Activated naive CD4-positive, alpha-beta T cell treated with anti-CD3 and anti-CD28 coated beads, Interleukin-2, amount 50 U/mL, for 16 hours (primary cell): ENCODE results near the gene SDHC.
"Not testable (repeated sequence)": the region's sequence is repeated elsewhere in the genome, so short reads cannot be mapped to it uniquely, and the experiment has no call there.

Experiments used
- DNase-seq: peaks from one replicate; pipeline ENCODE4 v3.0.0-alpha.2; 2020

SDHC gene

GRCh38 chr1:161311595-161312181, 2.5 kb upstream of the SDHC start:
- DNase-seq, result no peak

DNA sequence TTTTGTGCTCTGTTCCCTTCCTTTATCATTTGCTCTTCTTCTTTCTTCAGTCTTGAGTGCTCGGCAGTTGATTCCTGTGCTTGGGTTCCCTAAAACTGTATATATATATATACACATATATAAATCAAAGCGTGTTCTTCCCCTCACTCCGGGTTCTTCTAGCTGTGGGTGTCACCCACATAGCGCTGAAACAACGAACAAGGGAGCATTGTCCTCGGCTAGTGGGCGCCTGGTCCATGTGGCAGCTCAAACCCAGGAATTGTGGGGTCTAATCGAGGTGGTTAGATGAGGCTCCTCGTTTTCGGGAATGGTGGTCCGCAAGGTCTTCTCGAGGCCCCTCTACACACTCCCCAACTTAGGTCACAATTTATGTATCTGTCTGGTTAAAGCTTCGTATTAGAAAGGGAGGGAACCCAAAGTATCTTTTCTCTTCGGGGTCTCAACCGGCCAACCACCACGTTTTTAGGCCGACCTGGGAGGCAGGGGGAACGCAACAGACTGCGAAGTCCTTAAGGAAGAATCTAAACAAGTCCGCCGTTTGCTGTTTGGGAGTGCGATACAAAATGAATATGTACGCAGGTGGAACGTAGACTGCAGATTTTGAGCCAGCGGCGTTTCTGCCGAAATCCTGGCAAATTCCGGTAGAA, 504 bp upstream of the SDHC start:
- no peak for DNase-seq

GRCh38 chr1:161315841-161316674, 1.9 kb downstream of the SDHC start:
- not testable (repeated sequence) for DNase-seq

- DNase-seq, result no peak
Observed at GRCh38 chr1:161324020-161324419, 9.8 kb downstream of the SDHC start.

- DNase-seq, result no peak
Observed at GRCh38 chr1:161330346-161330745, 16.2 kb downstream of the SDHC start.

- DNase-seq, result no peak
Observed at GRCh38 chr1:161333166-161333565, 19.0 kb downstream of the SDHC start.

DNA sequence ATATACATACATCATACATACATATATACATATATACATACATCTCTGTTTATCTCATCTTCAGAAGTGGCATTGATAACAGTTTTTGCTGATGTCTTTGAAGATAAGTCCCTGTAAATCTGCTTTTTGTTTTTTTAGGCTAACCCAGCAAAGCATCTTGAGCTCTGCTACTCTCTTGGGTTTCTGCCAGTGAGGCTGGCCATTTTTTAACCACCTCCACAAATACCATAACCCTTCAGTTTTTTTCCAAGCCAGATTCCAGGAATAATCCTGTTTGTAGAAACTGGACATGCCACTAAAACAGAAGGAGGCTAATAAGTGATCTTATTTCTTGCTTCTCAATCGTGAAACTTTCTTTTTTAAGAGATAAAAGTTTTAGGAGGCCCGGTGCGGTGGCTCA, 21.6 kb downstream of the SDHC start:
- no peak for DNase-seq

DNA sequence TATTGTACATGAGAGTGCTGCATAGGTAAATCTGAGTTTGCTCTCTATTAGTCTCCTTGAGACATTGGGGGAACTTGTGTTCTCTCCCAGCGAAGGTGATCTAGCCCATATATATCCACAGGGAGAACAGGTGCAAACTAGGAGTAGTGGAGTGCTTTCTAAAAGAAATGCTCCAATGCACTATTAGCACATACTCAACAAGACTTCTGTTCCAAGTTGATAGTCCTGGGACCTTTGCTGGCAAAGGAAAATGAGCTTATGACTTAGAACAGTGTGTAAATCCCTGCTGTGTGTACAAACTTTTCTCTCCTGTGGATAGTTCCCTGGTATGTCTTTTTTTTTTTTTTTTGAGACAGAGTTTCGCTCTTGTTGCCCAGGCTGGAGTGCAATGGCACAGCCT, 28.0 kb downstream of the SDHC start:
- DNase-seq, result no peak

- no peak for DNase-seq
Observed at GRCh38 chr1:161342821-161343220, 28.6 kb downstream of the SDHC start.

DNA sequence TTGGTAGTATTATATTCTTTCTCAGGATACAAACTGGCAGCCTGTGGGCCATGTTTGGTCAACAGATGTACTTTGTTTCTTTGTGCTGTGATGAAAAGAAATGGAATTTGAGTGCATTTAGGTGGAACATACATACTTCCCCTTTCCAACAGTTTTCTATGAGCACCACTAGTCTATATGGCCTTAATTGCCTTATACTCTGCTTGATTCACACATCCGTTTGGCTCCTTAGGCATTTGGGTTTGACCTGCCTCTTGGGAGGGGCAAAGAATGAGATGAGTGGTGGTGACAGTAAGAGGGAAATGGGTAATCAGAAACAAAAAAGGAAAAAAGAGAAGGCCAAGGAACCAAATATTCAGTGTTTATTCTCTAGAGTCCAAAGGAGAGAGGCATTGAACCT, 36.5 kb downstream of the SDHC start:
- no peak for DNase-seq

- no peak for DNase-seq
Observed at GRCh38 chr1:161351482-161351881, 37.3 kb downstream of the SDHC start.

- no peak for DNase-seq
Observed at GRCh38 chr1:161357073-161357472, 42.9 kb downstream of the SDHC start.

DNA sequence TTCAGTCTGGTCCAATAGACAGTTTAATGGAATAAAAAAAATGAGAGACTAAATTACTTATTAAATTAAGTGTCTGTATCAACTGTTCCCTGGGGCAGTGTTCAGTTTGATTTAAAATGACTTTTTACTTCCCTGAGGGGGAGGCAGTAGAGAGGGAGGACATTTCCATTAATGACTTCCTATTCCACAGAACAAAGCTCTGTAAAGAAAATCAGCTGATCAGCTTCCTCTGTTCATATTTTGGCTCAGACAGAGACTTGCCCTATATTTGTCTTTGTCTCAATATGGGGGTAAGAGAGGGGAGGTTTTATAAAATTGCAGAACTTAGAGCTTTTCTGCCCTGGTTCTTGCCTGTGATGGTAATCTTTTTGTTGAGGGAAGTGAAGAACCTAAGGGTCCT, 45.1 kb downstream of the SDHC start:
- DNase-seq, result no peak

DNA sequence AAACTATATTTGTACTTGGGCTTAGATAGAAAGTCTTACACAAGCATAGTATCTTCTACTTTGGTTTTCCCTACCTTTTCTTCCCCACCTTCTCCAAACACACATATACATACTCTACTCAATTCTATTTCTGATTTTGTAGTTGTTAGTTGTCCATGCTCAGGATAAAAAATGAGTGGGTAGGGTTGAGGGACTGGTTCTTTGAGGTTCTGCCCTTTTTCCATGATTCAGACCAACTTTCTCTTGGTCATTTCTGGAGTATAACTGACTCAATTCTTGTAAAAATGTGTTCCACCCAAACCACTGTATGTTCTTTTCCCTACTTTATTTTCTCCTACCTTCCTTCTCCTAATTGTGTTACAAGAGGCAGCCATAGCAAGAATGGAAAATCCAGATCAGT, 50.2 kb downstream of the SDHC start:
- no peak for DNase-seq

DNA sequence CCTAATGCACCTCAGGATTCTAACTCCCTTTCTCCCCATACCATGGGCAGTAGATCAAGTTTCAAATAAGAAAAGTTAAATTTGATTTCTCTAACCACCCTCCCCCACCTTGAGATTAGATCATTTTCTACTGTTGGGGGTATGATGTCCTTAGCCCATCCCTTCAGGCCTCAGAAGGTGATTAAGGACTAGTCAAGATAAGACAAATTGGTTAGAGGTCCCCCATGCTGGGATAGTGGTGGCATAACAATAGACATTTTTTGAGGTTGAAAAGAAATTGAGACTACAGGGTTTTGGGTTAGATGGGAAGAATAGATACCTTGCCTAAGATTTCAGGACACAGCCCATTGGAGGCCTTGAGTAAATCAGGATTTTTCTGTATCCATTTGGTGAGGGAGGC, 51.0 kb downstream of the SDHC start:
- no peak for DNase-seq

DNA sequence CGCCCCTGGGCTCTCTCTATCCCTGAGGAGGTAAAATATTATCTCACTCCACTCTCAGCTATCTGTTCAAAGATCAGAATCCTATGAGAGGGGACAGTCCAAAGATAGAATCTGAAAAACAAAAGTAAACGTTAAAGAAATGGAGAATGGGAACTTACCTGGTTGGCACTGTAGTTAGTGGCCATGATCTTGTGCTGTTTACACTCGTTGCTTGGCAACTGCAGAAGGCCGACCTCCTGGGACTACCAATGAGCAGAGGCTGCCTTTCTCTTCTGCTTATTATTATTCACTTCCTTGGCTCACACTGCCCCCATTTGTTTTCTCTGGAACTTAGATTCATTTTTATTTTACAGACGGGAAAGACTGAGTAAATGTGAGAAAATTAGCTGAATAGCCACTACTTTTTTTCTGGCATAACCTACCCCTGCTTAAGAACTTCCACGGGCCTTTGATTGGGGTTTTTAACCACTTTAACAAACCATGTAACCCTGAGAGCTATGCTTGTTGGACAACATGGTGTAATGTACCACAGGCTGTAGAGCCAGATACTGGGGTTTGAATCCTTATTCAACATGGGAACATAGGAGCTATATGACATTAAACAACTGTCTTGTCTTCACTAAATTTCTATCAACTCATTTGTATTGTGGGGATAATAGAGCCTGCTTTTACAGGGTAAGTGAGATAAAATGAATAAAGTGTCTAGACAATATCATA, 53.7 kb downstream of the SDHC start, which contains the start of gene CFAP126:
Gene CFAP126, minus strand, starts transcription at position 193 of the 717 bp plus-strand sequence. Its CDS starts 8 bp downstream, at position 185.
- DNase-seq, result no peak

- no peak for DNase-seq
Observed at GRCh38 chr1:161373442-161373841, 59.3 kb downstream of the SDHC start.

- DNase-seq, result no peak
Observed at GRCh38 chr1:161374373-161374772, 60.2 kb downstream of the SDHC start.

- DNase-seq, result no peak
Observed at GRCh38 chr1:161378014-161378413, 63.8 kb downstream of the SDHC start.

DNA sequence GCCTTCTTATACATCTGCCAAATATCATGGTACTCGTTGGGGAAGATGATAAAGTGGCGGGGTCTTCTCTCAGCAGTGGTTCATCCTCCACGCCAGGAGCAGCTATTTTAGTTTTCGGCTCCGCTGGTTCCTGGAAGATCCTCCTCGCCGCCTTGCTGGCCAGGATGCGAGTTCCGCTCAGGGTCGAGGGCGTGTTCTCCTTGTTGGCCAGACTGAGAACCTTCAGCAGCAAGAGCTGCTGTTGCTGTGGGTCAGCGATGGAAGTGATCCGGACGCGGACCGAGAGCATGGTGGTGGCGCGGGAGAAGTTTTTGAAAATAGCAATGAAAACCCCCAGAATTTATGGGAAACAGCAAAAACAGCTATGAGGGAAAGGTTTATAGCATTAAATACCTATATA, 64.9 kb downstream of the SDHC start:
- DNase-seq, result no peak

DNA sequence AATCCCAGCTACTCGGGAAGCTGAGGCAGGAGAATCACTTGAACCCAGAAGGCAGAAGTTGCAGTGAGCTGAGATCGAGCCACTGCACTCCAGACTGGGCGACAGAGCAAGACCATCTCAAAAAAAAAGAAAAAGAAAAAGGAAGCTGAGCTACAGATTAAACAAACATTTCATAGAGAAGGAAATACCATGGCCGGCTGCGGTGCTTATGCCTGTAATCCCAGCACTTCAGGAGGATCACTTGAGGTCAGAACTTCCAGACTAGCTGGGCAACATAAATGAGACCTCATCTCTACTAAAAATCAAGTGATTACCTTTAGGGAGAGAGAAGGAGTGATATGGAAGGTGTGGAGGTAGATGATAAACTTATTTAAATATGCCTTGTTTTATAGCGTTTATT, 67.5 kb downstream of the SDHC start:
- DNase-seq, result no peak

DNA sequence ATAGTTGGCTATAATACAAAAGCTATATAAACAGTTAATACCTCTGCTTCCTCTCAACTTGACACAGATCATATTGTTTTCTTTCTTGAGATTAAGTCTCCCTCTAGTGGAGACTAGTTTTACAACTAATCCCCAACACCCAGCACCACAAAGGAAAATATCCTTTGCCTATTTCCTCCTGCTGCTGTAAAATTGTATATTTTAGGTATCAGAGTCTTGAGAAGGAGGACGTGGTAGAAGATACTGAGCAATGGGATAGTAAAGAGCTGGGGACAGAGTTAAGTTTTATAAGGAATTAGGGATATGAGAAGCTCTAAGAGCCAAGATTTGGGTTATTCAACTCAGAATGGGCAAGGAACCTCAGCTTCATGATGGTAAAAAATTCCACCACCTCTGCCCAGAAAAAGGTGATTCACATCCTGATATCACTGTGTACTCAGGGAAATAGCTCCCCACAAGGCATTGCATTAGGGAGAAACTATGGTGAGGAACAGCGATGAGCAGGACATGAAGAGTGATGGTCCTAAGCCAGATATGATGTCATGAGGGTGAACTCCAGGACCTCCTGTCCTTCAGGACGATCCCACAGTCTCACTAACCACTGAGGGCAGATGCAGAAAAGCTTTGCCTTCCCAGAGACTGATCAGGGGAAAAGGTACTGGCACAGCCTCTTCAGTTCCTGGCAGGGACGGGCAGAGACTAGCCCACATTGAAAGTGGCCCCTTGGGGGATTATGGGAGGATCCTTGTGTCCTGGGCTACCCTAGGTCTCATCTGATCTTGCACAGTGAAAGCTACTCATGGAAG, 68.2 kb downstream of the SDHC start:
- no peak for DNase-seq

DNA sequence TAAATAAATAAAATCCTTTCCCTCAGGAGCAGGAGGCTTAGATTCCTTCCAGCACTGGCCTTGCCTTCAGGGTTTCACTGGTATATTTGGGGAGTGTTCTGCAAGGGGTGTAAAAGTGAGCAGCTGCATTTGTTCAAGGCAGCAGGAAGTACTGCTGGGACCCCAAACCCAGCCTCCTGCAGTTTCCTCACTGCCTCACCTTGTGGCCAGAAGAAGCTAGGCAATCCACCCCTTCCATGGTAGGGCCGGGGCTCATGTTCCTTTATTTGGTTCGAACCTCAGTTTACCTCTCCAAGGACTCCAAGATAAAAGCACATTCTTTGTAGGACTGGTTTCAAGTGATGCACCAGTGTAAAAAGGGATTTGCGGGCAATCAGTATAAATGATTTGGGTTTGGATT, 74.5 kb downstream of the SDHC start:
- DNase-seq, result no peak
